Spinal cord (tissue), 10 donors: ENCODE data around the gene MEGF10. TPM values are rescaled to one million over a fixed set of nuclear protein-coding genes. Genes with fewer than 3 reads are reported as not detected.

ENCODE experiments used
- DNase-seq, 6 donors: peaks; one replicate each; pipeline versions ENCODE4 v3.0.0 to v3.0.0-alpha.2; 2013 to 2015; ENCODE audit warnings: low spot score in 6 of 6, low read depth in 4 of 6
- H3K27ac ChIP-seq: one replicate; pipeline ENCODE4 v1.5.1; 2013; ENCODE audit warnings: low read depth, low read length, control low read depth
- H3K27me3 ChIP-seq: one replicate; pipeline ENCODE4 v1.6.1; 2013; ENCODE audit warnings: low read length; ENCODE audit not compliant: control insufficient read depth, insufficient read depth
- H3K36me3 ChIP-seq: one replicate; pipeline ENCODE4 v1.6.1; 2013; ENCODE audit warnings: low read length; ENCODE audit not compliant: control insufficient read depth, insufficient read depth
- H3K4me1 ChIP-seq: one replicate; pipeline ENCODE4 v1.6.1; 2013; ENCODE audit warnings: low read length; ENCODE audit not compliant: control insufficient read depth, insufficient read depth
- H3K4me3 ChIP-seq: one replicate; pipeline ENCODE4 v1.5.1; 2013; ENCODE audit warnings: low read depth, low read length, control low read depth
- H3K9me3 ChIP-seq: one replicate; pipeline ENCODE4 v1.6.1; 2013; ENCODE audit warnings: low read length; ENCODE audit not compliant: control insufficient read depth, insufficient read depth
- WGBS: methylation state at CpG from one replicate; pipeline ENCODE4 v1.1.5; 2013; ENCODE audit warnings: missing lambda C conversion rate; ENCODE audit not compliant: insufficient coverage; 5-methylcytosine and 5-hydroxymethylcytosine counted together
- polyA plus RNA-seq, 2 donors: library from polyadenylated mRNA; unstranded; fragments of 120-200 nt; gene quantifications; one replicate each; pipeline ENCODE4 v1.2.1, GENCODE V29; 2013; ENCODE audit not compliant: insufficient read length in 2 of 2
- total RNA-seq, 2 donors: library from RNA; depleted of rRNA in 1 of 2; stranded (reverse); fragments of 120-200 nt in 1 of 2; fragments of >200 nt in 1 of 2; gene quantifications; one replicate each; pipeline versions ENCODE4 v1.2.3 to v1.2.4, GENCODE V29; 2013 to 2014
- donor health status: healthy.

MEGF10 gene
- total and polyA plus RNA-seq, 4 donors, result 18.5 to 31.2 (median 29.2) TPM

- Histone ChIP-seq H3K4me1 (peaks cover 5% of the 10 kb centered on the region), H3K27ac (no peak overlapping the region), H3K36me3 (peaks cover 7% of the 10 kb centered on the region), H3K4me3 (no peak overlapping the region), H3K9me3 (no peaks in the 10 kb centered on the region), H3K27me3 (no peaks in the 10 kb centered on the region)
- DNase-seq, result no peak
- no CpG with 5 or more reads among the region's 2 CpGs for WGBS
Measured at GRCh38 chr5:127421471-127421870, 130.9 kb downstream of the MEGF10 start.

DNA sequence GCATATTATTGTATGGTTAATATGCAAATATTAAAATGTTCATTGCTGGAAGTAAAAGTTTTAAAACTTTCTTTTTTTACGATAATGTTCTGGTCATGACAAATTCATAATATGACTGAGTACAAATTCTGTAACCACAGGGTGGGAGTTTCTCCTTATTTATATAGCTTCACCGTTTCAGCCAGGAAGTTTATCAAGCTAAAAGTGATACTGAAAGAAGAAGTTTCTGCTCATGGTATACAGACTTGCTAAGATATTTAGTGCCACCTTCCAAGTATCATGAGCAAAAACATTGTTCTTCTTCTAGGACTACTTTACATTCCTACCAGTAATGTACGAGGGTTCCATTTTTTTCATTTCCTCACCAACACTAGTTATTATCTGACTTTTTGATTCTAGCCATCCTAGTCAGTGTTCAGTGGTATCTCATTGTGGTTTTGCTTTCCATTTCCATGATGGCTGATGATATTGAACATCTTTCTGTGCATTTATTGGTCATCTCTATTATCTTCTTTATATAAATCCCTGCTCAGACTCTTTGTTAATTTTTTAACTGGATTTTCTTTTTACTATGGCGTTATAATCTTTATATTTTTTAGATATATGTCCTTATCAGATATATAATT lies 132.7 kb downstream of the MEGF10 start:
- DNase-seq, result no peak
- H3K9me3 ChIP-seq, result no peaks in the 10 kb centered on the region
- WGBS, result no CpG with 5 or more reads among the region's 4 CpGs
- peaks cover 16% of the 10 kb centered on the region for H3K4me1 ChIP-seq
- H3K36me3 ChIP-seq, result peaks cover 7% of the 10 kb centered on the region
- H3K27me3 ChIP-seq, result no peaks in the 10 kb centered on the region
- H3K4me3 ChIP-seq, result no peak overlapping the region
- H3K27ac ChIP-seq, result no peak overlapping the region

DNA sequence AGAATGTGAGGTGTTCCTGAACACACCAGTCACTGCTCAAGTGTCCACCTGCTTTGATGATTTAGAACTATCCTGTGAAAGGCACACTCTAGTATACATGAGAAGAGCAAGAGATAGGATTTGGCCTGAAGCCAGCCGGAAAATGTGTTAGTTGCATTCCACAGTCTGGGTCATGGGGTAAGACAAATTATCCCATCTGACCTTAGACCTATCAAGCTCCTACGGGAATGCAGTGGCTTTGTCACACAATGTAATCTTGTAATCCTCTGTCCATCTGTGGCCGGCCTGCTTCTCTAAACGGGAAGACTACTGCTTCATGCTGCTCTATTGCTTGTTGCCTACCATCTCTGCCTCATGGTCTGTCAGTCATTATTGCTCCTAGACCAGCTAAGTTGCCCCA lies 134.4 kb downstream of the MEGF10 start:
- no peak overlapping the region for H3K27ac ChIP-seq
- H3K27me3 ChIP-seq, result no peaks in the 10 kb centered on the region
- H3K4me3 ChIP-seq, result no peak overlapping the region
- peaks cover 16% of the 10 kb centered on the region for H3K4me1 ChIP-seq
- DNase-seq, result no peak
- H3K36me3 ChIP-seq, result peaks cover 4% of the 10 kb centered on the region
- H3K9me3 ChIP-seq, result no peaks in the 10 kb centered on the region
- WGBS, result 28% methylated on average over 4 of the region's 4 CpGs

GRCh38 chr5:127425868-127426267 lies 135.3 kb downstream of the MEGF10 start:
- no peaks in the 10 kb centered on the region for H3K27me3 ChIP-seq
- H3K9me3 ChIP-seq, result no peaks in the 10 kb centered on the region
- H3K36me3 ChIP-seq, result peaks cover 3% of the 10 kb centered on the region
- peaks cover 15% of the 10 kb centered on the region for H3K4me1 ChIP-seq
- H3K27ac ChIP-seq, result no peak overlapping the region
- no peak for DNase-seq
- no CpG with 5 or more reads among the region's 1 CpG for WGBS
- H3K4me3 ChIP-seq, result no peak overlapping the region

DNA sequence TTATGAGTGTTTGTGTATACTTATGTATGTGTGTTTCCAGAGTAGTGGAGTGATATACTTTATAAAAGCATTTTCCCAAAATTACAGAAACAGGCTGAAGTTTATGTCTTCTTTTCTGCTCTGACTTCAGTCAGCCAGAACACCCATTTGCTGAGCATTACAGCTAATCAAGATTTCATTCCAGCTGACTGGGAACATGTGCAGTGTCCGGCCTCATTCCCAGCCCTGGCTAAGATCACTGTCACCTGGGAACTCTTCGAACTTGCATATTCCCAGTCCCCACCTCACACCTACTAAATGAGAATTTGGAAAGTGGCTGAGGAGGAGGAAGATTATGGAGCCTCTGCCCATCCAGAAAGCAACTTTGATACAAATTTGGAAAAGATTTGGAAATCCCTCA lies 136.1 kb downstream of the MEGF10 start:
- Histone ChIP-seq H3K4me1 (peaks cover 15% of the 10 kb centered on the region), H3K36me3 (peaks cover 3% of the 10 kb centered on the region), H3K27me3 (no peaks in the 10 kb centered on the region), H3K27ac (no peak overlapping the region), H3K4me3 (no peak overlapping the region), H3K9me3 (no peaks in the 10 kb centered on the region)
- WGBS, result no CpG with 5 or more reads among the region's 2 CpGs
- DNase-seq, result no peak

DNA sequence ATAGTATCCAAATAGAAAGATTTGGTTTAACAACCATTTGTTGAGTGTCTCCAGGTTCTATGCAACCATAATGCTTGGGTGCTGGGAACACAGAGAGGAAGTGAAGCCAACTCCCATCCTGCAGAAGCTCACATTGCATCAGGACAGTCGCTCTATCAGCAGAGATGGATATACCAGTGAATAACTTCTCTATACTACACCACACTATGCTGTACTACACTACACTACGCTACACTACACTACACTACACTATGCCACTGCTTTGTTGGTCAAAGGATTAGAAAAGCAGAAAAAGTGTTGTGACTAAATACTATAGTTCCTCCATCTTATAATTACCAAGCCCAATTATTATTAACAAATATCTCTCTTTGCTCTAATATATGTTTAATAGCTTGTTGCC lies 137.7 kb downstream of the MEGF10 start:
- H3K4me1 ChIP-seq, result peaks cover 18% of the 10 kb centered on the region
- no CpG with 5 or more reads among the region's 2 CpGs for WGBS
- H3K36me3 ChIP-seq, result no peaks in the 10 kb centered on the region
- H3K27ac ChIP-seq, result peak overlapping the region; percentile 85
- H3K4me3 ChIP-seq, result no peak overlapping the region
- no peaks in the 10 kb centered on the region for H3K27me3 ChIP-seq
- H3K9me3 ChIP-seq, result no peaks in the 10 kb centered on the region
- DNase-seq, result peak in 2 of 6 donors; percentile 23 to 38

DNA sequence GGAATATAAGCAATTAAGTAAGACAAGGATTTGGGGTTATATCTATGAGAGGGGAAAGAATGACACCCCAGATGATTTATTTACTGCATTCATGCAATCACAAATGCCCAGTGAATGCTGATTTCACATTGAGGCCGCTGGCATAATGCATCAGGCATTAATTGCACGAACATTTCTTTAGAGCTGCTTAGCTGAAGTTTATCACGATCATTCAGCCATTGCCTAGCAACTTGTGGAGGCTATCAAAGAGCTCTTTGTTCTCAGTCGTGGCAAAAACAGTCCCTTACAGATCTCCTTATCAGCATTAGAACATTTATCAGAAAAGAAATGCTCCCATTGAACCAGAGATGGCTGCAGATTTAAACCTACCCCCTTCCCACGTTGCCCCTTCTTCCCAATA lies 138.2 kb downstream of the MEGF10 start:
- Histone ChIP-seq H3K27me3 (no peaks in the 10 kb centered on the region), H3K36me3 (no peaks in the 10 kb centered on the region), H3K4me1 (peaks cover 20% of the 10 kb centered on the region), H3K9me3 (no peaks in the 10 kb centered on the region), H3K27ac (peak overlapping the region; percentile 85), H3K4me3 (no peak overlapping the region)
- DNase-seq, result peak in 5 of 6 donors; percentile 51 to 89 (median 64)
- WGBS, result 13% methylated on average over 4 of the region's 5 CpGs

DNA sequence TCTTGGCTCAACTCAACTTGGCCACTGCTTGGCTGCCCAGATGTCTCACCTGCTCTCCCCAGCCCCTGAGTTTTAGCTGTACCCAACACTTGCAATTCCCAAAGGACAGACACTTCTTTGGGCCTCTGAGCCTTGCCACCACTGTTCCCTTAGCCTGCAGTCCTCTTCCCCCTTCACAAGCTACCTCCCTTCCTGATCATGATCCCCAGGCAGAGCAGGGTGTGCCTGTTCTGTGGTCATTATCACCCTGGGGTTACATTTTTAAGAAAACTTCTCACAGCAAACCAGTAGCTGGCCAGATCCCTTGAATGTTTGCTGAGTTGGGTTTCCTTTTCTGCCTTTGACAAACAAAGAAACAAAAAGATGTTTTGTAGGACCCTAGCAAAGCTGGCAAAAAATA lies 139.3 kb downstream of the MEGF10 start:
- no peak for DNase-seq
- H3K36me3 ChIP-seq, result peaks cover 2% of the 10 kb centered on the region
- peak overlapping the region; percentile 37 for H3K27ac ChIP-seq
- H3K27me3 ChIP-seq, result no peaks in the 10 kb centered on the region
- H3K4me1 ChIP-seq, result peaks cover 24% of the 10 kb centered on the region
- no peak overlapping the region for H3K4me3 ChIP-seq
- H3K9me3 ChIP-seq, result no peaks in the 10 kb centered on the region

DNA sequence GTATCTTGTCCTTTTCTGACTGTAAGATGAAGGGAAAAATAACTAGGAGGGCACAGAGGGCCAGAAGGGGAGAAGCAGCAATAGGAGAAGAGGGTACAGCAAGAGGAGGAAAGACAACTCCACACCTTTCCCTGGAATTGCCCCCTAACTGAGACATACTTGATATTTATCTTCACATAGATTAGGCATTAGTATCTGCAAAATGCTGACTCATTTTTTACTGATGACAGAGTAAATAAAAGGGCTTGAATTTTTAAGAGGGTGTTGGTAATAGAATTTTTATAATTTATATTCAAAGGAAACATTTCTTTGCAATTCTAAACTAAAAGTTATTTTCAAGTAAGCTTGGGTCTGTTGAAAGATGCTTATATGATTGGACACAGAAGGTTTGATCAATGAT lies 140.0 kb downstream of the MEGF10 start:
- H3K27me3 ChIP-seq, result no peaks in the 10 kb centered on the region
- no peak overlapping the region for H3K4me3 ChIP-seq
- no peaks in the 10 kb centered on the region for H3K9me3 ChIP-seq
- H3K36me3 ChIP-seq, result peaks cover 2% of the 10 kb centered on the region
- no peak for DNase-seq
- H3K4me1 ChIP-seq, result peaks cover 24% of the 10 kb centered on the region
- H3K27ac ChIP-seq, result no peak overlapping the region

GRCh38 chr5:127431977-127432585 lies 141.5 kb downstream of the MEGF10 start:
- Histone ChIP-seq H3K4me1 (peaks cover 18% of the 10 kb centered on the region), H3K4me3 (no peak overlapping the region), H3K27ac (peak overlapping the region; percentile 48), H3K27me3 (no peaks in the 10 kb centered on the region), H3K9me3 (no peaks in the 10 kb centered on the region), H3K36me3 (peaks cover 2% of the 10 kb centered on the region)
- 40% methylated on average over 1 of the region's 7 CpGs for WGBS
- DNase-seq, result peak in 2 of 6 donors; percentile 64 to 67
